ENCODE data around the gene RHO. TPM values are rescaled to one million over a fixed set of nuclear protein-coding genes. Genes with fewer than 3 reads are reported as not detected.

The RHO gene
- total and polyA plus RNA-seq, 2 donors (not counting 3 experiments of a cell fraction or from before 2014, with no cell fraction given) = not detected

DNA sequence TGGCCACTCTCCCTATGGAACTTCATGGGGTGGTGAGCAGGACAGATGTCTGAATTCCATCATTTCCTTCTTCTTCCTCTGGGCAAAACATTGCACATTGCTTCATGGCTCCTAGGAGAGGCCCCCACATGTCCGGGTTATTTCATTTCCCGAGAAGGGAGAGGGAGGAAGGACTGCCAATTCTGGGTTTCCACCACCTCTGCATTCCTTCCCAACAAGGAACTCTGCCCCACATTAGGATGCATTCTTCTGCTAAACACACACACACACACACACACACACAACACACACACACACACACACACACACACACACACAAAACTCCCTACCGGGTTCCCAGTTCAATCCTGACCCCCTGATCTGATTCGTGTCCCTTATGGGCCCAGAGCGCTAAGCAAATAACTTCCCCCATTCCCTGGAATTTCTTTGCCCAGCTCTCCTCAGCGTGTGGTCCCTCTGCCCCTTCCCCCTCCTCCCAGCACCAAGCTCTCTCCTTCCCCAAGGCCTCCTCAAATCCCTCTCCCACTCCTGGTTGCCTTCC, 1.9 kb downstream of the RHO start:
- ChIA-PET POLR2A (no interaction called here), CTCF (no interaction called here)
- no peaks in the 10 kb centered on the region for H3K9me3 ChIP-seq (replicated peaks; ENCODE audit: control insufficient read depth, insufficient read depth, low read length)
- dilution Hi-C loops (cut with MboI; ENCODE audit: extremely low pct_ligation_motif_present, low sequenced_read_pairs) = no loop called here
- peak overlapping the region; percentile 69 for H2AFZ ChIP-seq (ENCODE audit: low read depth, low read length)
- no TSS peak for BruUV-seq (replicated peaks)
- DNase-seq (ENCODE audit: low read depth, low spot score) (peak; percentile 44), FAIRE-seq (peak; percentile 71)
- H3K36me3 ChIP-seq (ENCODE audit: control insufficient read depth in 2 of 2, extremely low read depth in 1 of 2, insufficient read depth in 2 of 2, low read length in 2 of 2) = no peaks in the 10 kb centered on the region
- H3K9me1 ChIP-seq (replicated peaks; ENCODE audit: control insufficient read depth, extremely low read depth, insufficient read depth, low read length) = no peaks in the 10 kb centered on the region
- H3K27me3 ChIP-seq (ENCODE audit: control insufficient read depth in 2 of 2, insufficient read depth in 2 of 2, low read length in 2 of 2) = no peaks in the 10 kb centered on the region
- H3K9ac ChIP-seq (replicated peaks; ENCODE audit: extremely low read depth, insufficient read depth, low read length) = no peak overlapping the region
- no peak overlapping the region for H3K4me3 ChIP-seq (replicated peaks in 1 of 3; ENCODE audit: insufficient read depth in 1 of 3, low read depth in 1 of 3, low read length in 3 of 3)
- intact Hi-C loops (cut with micrococcal nuclease) = no loop called here
- H3K4me1 ChIP-seq (ENCODE audit: control insufficient read depth, extremely low read depth, insufficient read depth, low read length) = peaks cover 9% of the 10 kb centered on the region
- no peaks in the 10 kb centered on the region for H3K79me2 ChIP-seq (ENCODE audit: control insufficient read depth, insufficient read depth, low read length)
- no peak overlapping the region for H3K27ac ChIP-seq (ENCODE audit: insufficient read depth, low read depth, low read length)
- TF ChIP-seq JUN (IDR thresholded peaks at IDR 0.05; ENCODE audit: borderline replicate concordance, insufficient read depth, insufficient read length, low read depth) = no peak
- no peak for TF ChIP-seq FOS (IDR thresholded peaks at IDR 0.05; ENCODE audit: borderline replicate concordance, insufficient read depth, low read length)
- TF ChIP-seq GATA2 (IDR thresholded peaks at IDR 0.05; ENCODE audit: insufficient read depth, insufficient read length, low read depth, low read length) = no peak
- no peak for TF ChIP-seq MYC (IDR thresholded peaks at IDR 0.05; ENCODE audit: low read depth, low read length)
- TF ChIP-seq EZH2 (IDR thresholded peaks at IDR 0.05; ENCODE audit: borderline replicate concordance, low read depth, low read length, severe bottlenecking) = no peak
- no peak for TF ChIP-seq POLR2A (IDR thresholded peaks at IDR 0.05; ENCODE audit: low read depth, low read length)
- TF ChIP-seq, protein P1, sequence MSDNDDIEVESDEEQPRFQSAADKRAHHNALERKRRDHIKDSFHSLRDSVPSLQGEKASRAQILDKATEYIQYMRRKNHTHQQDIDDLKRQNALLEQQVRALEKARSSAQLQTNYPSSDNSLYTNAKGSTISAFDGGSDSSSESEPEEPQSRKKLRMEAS (IDR thresholded peaks at IDR 0.05; ENCODE audit: insufficient read depth, insufficient read length) = no peak
- H4K20me1 ChIP-seq (replicated peaks; ENCODE audit: control insufficient read depth, extremely low read depth, insufficient read depth, low read length) = no peaks in the 10 kb centered on the region
- H3K4me2 ChIP-seq (ENCODE audit: insufficient read depth, low read length) = no peak overlapping the region

DNA sequence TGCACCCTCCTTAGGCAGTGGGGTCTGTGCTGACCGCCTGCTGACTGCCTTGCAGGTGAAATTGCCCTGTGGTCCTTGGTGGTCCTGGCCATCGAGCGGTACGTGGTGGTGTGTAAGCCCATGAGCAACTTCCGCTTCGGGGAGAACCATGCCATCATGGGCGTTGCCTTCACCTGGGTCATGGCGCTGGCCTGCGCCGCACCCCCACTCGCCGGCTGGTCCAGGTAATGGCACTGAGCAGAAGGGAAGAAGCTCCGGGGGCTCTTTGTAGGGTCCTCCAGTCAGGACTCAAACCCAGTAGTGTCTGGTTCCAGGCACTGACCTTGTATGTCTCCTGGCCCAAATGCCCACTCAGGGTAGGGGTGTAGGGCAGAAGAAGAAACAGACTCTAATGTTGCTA, 2.4 kb downstream of the RHO start:
- intact Hi-C loops (cut with micrococcal nuclease) (no loop called here), dilution Hi-C loops (cut with MboI; ENCODE audit: extremely low pct_ligation_motif_present, low sequenced_read_pairs) (no loop called here)
- FAIRE-seq = no peak
- no peaks in the 10 kb centered on the region for H3K9me3 ChIP-seq (replicated peaks; ENCODE audit: control insufficient read depth, insufficient read depth, low read length)
- no peak overlapping the region for H3K4me3 ChIP-seq (replicated peaks in 1 of 3; ENCODE audit: insufficient read depth in 1 of 3, low read depth in 1 of 3, low read length in 3 of 3)
- no peak overlapping the region for H3K9ac ChIP-seq (replicated peaks; ENCODE audit: extremely low read depth, insufficient read depth, low read length)
- H3K4me2 ChIP-seq (ENCODE audit: insufficient read depth, low read length) = no peak overlapping the region
- TF ChIP-seq, protein P1 (IDR thresholded peaks at IDR 0.05; ENCODE audit: insufficient read depth, insufficient read length) = no peak
- TF ChIP-seq MYC (IDR thresholded peaks at IDR 0.05; ENCODE audit: low read depth, low read length) (no peak), FOS (IDR thresholded peaks at IDR 0.05; ENCODE audit: borderline replicate concordance, insufficient read depth, low read length) (no peak), POLR2A (IDR thresholded peaks at IDR 0.05; ENCODE audit: low read depth, low read length) (no peak), POLR2AphosphoS5 (IDR thresholded peaks at IDR 0.05; ENCODE audit: insufficient read depth, low read depth, low read length) (no peak), EZH2 (IDR thresholded peaks at IDR 0.05; ENCODE audit: borderline replicate concordance, low read depth, low read length, severe bottlenecking) (no peak)
- TF ChIP-seq, protein P2, sequence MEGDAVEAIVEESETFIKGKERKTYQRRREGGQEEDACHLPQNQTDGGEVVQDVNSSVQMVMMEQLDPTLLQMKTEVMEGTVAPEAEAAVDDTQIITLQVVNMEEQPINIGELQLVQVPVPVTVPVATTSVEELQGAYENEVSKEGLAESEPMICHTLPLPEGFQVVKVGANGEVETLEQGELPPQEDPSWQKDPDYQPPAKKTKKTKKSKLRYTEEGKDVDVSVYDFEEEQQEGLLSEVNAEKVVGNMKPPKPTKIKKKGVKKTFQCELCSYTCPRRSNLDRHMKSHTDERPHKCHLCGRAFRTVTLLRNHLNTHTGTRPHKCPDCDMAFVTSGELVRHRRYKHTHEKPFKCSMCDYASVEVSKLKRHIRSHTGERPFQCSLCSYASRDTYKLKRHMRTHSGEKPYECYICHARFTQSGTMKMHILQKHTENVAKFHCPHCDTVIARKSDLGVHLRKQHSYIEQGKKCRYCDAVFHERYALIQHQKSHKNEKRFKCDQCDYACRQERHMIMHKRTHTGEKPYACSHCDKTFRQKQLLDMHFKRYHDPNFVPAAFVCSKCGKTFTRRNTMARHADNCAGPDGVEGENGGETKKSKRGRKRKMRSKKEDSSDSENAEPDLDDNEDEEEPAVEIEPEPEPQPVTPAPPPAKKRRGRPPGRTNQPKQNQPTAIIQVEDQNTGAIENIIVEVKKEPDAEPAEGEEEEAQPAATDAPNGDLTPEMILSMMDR (IDR thresholded peaks at IDR 0.05; ENCODE audit: extremely low read depth in 1 of 2, insufficient read depth in 1 of 2, low read depth in 1 of 2, low read length in 2 of 2) = no peak
- H3K27ac ChIP-seq (ENCODE audit: insufficient read depth, low read depth, low read length) = no peak overlapping the region
- H3K36me3 ChIP-seq (ENCODE audit: control insufficient read depth in 2 of 2, extremely low read depth in 1 of 2, insufficient read depth in 2 of 2, low read length in 2 of 2) = no peaks in the 10 kb centered on the region
- BruUV-seq (replicated peaks) = no TSS peak
- peaks cover 7% of the 10 kb centered on the region for H3K4me1 ChIP-seq (ENCODE audit: control insufficient read depth, extremely low read depth, insufficient read depth, low read length)
- H2AFZ ChIP-seq (ENCODE audit: low read depth, low read length) = no peak overlapping the region
- H3K9me1 ChIP-seq (replicated peaks; ENCODE audit: control insufficient read depth, extremely low read depth, insufficient read depth, low read length) = no peaks in the 10 kb centered on the region
- DNase-seq (ENCODE audit: low read depth, low spot score) = no peak
- no peaks in the 10 kb centered on the region for H3K27me3 ChIP-seq (ENCODE audit: control insufficient read depth in 2 of 2, insufficient read depth in 2 of 2, low read length in 2 of 2)
- POLR2A ChIA-PET = no interaction called here
- H3K79me2 ChIP-seq (ENCODE audit: control insufficient read depth, insufficient read depth, low read length) = no peaks in the 10 kb centered on the region
- CTCF ChIA-PET = no interaction called here
- H4K20me1 ChIP-seq (replicated peaks; ENCODE audit: control insufficient read depth, extremely low read depth, insufficient read depth, low read length) = no peaks in the 10 kb centered on the region

Measured in endothelial cell of umbilical vein (primary cell).